ENCODE results near the gene DOCK9. TPM values are rescaled to one million over a fixed set of nuclear protein-coding genes. Genes with fewer than 3 reads are reported as not detected.

DOCK9 gene
- total and polyA plus RNA-seq, 2 experiments from 2014 or later: 8.5 to 57.7 TPM

DNA sequence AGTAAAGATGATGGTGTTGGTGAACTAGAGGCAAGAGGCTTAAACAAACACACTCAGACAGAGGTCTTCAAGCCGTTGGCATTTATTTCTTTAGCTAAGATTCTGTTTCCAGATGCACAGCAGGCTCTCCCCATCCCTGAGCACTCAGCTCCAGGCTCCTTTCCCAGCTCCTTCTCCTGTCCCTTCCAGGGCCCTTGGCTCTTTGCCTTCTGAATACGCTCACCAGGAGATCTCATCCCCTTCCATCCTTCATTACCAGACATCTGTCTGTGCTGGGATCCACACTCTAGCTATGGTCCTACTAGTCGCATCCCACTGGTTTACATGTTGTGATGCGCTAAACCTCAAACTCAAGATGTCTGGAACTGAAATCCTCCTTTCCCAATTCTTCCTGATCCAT lies 25.3 kb upstream of the DOCK9 start:
- Mint-ChIP-seq H3K36me3 (ENCODE audit: low read depth) (no peaks in the 10 kb centered on the region), H3K4me1 (peaks cover 27% of the 10 kb centered on the region), H3K27me3 (ENCODE audit: insufficient read depth, low read depth, poor library complexity) (peaks cover 2% of the 10 kb centered on the region), H3K4me3 (no peak overlapping the region), H3K9me3 (no peaks in the 10 kb centered on the region), H3K27ac (no peak overlapping the region)
- H3K27me3 ChIP-seq (ENCODE audit: insufficient read depth): no peaks in the 10 kb centered on the region
- DNase-seq (ENCODE audit: low spot score): no peak
- peaks cover 26% of the 10 kb centered on the region for H3K4me1 ChIP-seq (ENCODE audit: insufficient read depth)
- H3F3A ChIP-seq (replicated peaks; ENCODE audit: low read depth): no peaks in the 10 kb centered on the region
- ATAC-seq: no peak
- no peak overlapping the region for H2AFZ ChIP-seq
- H3K36me3 ChIP-seq (ENCODE audit: insufficient read depth): no peaks in the 10 kb centered on the region
- 0 out of 2 replicates have a peak, but pooled peaks cover 6% of the 10 kb centered on the region for H3K9me2 ChIP-seq (ENCODE audit: insufficient read depth)
- TF ChIP-seq NANOG (IDR thresholded peaks at IDR 0.05; ENCODE audit: borderline replicate concordance) (no peak), CREB1 (CRISPR knock-in tag; IDR thresholded peaks at IDR 0.05; ENCODE audit: low read depth) (no peak), EZH2 (IDR thresholded peaks at IDR 0.05; ENCODE audit: low read depth, unreplicated experiment) (no peak), ZNF114 (CRISPR knock-in tag; IDR thresholded peaks at IDR 0.05) (no peak), POLR2AphosphoS5 (IDR thresholded peaks at IDR 0.05; ENCODE audit: low read depth) (no peak), EZH2phosphoT487 (IDR thresholded peaks at IDR 0.05; ENCODE audit: unreplicated experiment) (no peak), STAT1 (IDR thresholded peaks at IDR 0.05; ENCODE audit: unreplicated experiment) (no peak), ZNF331 (CRISPR knock-in tag; IDR thresholded peaks at IDR 0.05; ENCODE audit: low read depth) (no peak)
- TF ChIP-seq, protein P1, sequence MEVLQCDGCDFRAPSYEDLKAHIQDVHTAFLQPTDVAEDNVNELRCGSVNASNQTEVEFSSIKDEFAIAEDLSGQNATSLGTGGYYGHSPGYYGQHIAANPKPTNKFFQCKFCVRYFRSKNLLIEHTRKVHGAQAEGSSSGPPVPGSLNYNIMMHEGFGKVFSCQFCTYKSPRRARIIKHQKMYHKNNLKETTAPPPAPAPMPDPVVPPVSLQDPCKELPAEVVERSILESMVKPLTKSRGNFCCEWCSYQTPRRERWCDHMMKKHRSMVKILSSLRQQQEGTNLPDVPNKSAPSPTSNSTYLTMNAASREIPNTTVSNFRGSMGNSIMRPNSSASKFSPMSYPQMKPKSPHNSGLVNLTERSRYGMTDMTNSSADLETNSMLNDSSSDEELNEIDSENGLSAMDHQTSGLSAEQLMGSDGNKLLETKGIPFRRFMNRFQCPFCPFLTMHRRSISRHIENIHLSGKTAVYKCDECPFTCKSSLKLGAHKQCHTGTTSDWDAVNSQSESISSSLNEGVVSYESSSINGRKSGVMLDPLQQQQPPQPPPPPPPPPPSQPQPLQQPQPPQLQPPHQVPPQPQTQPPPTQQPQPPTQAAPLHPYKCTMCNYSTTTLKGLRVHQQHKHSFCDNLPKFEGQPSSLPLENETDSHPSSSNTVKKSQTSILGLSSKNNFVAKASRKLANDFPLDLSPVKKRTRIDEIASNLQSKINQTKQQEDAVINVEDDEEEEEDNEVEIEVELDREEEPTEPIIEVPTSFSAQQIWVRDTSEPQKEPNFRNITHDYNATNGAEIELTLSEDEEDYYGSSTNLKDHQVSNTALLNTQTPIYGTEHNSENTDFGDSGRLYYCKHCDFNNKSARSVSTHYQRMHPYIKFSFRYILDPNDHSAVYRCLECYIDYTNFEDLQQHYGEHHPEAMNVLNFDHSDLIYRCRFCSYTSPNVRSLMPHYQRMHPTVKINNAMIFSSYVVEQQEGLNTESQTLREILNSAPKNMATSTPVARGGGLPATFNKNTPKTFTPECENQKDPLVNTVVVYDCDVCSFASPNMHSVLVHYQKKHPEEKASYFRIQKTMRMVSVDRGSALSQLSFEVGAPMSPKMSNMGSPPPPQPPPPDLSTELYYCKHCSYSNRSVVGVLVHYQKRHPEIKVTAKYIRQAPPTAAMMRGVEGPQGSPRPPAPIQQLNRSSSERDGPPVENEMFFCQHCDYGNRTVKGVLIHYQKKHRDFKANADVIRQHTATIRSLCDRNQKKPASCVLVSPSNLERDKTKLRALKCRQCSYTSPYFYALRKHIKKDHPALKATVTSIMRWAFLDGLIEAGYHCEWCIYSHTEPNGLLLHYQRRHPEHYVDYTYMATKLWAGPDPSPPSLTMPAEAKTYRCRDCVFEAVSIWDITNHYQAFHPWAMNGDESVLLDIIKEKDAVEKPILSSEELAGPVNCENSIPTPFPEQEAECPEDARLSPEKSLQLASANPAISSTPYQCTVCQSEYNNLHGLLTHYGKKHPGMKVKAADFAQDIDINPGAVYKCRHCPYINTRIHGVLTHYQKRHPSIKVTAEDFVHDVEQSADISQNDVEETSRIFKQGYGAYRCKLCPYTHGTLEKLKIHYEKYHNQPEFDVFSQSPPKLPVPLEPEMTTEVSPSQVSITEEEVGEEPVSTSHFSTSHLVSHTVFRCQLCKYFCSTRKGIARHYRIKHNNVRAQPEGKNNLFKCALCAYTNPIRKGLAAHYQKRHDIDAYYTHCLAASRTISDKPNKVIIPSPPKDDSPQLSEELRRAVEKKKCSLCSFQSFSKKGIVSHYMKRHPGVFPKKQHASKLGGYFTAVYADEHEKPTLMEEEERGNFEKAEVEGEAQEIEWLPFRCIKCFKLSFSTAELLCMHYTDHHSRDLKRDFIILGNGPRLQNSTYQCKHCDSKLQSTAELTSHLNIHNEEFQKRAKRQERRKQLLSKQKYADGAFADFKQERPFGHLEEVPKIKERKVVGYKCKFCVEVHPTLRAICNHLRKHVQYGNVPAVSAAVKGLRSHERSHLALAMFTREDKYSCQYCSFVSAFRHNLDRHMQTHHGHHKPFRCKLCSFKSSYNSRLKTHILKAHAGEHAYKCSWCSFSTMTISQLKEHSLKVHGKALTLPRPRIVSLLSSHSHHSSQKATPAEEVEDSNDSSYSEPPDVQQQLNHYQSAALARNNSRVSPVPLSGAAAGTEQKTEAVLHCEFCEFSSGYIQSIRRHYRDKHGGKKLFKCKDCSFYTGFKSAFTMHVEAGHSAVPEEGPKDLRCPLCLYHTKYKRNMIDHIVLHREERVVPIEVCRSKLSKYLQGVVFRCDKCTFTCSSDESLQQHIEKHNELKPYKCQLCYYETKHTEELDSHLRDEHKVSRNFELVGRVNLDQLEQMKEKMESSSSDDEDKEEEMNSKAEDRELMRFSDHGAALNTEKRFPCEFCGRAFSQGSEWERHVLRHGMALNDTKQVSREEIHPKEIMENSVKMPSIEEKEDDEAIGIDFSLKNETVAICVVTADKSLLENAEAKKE (CRISPR knock-in tag; IDR thresholded peaks at IDR 0.05): no peak
- TF ChIP-seq, protein P2, sequence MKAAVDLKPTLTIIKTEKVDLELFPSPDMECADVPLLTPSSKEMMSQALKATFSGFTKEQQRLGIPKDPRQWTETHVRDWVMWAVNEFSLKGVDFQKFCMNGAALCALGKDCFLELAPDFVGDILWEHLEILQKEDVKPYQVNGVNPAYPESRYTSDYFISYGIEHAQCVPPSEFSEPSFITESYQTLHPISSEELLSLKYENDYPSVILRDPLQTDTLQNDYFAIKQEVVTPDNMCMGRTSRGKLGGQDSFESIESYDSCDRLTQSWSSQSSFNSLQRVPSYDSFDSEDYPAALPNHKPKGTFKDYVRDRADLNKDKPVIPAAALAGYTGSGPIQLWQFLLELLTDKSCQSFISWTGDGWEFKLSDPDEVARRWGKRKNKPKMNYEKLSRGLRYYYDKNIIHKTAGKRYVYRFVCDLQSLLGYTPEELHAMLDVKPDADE (IDR thresholded peaks at IDR 0.05): no peak
- TF ChIP-seq, protein P3, sequence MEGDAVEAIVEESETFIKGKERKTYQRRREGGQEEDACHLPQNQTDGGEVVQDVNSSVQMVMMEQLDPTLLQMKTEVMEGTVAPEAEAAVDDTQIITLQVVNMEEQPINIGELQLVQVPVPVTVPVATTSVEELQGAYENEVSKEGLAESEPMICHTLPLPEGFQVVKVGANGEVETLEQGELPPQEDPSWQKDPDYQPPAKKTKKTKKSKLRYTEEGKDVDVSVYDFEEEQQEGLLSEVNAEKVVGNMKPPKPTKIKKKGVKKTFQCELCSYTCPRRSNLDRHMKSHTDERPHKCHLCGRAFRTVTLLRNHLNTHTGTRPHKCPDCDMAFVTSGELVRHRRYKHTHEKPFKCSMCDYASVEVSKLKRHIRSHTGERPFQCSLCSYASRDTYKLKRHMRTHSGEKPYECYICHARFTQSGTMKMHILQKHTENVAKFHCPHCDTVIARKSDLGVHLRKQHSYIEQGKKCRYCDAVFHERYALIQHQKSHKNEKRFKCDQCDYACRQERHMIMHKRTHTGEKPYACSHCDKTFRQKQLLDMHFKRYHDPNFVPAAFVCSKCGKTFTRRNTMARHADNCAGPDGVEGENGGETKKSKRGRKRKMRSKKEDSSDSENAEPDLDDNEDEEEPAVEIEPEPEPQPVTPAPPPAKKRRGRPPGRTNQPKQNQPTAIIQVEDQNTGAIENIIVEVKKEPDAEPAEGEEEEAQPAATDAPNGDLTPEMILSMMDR (conservative IDR thresholded peaks at IDR 0.05; ENCODE audit: low read depth in 2 of 2): no peak
- H3K4me3 ChIP-seq: no peak overlapping the region
- H4K20me1 ChIP-seq (replicated peaks; ENCODE audit: insufficient read depth): no peaks in the 10 kb centered on the region
- H3K27ac ChIP-seq (ENCODE audit: low read depth): no peak overlapping the region
- H3K4me2 ChIP-seq: no peak overlapping the region
- H3K79me2 ChIP-seq (replicated peaks; ENCODE audit: insufficient read depth): no peaks in the 10 kb centered on the region
